WERI-Rb-1 (cell line): Measurements from ENCODE around the gene MAML2.

Experiments used
- DNase-seq: peaks from one replicate; pipeline ENCODE4 v3.0.0-alpha.2; 2020
- H3K27ac ChIP-seq: fragments of 250-450 bp; sonication (Bioruptor Pico); 2 replicates; pipeline ENCODE4 v1.5.1; 2020; ENCODE audit warnings: mild to moderate bottlenecking, moderate library complexity
- H3K27me3 ChIP-seq: fragments of 250-450 bp; sonication (Bioruptor Pico); 2 replicates; pipeline ENCODE4 v1.5.1; 2021; ENCODE audit warnings: mild to moderate bottlenecking, low read depth, moderate library complexity; ENCODE audit not compliant: insufficient read depth, severe bottlenecking
- H3K36me3 ChIP-seq: fragments of 250-450 bp; sonication (Bioruptor Pico); 2 replicates; pipeline ENCODE4 v1.5.1; 2020; ENCODE audit warnings: mild to moderate bottlenecking, moderate library complexity
- H3K4me3 ChIP-seq: 2 replicates; pipeline ENCODE4 v1.5.1; 2011; ENCODE audit warnings: low read depth, mild to moderate bottlenecking, control low read depth, low read length
- H3K9me3 ChIP-seq: fragments of 250-450 bp; sonication (Bioruptor Pico); 2 replicates; pipeline ENCODE4 v1.5.1; 2021; ENCODE audit warnings: mild to moderate bottlenecking, moderate library complexity; ENCODE audit not compliant: severe bottlenecking
- CTCF ChIP-seq: IDR thresholded peaks from 2 replicates; pipeline ENCODE4 v1.5.1; 2011; ENCODE audit warnings: low read depth, mild to moderate bottlenecking, control low read depth, inconsistent platforms, low read length

Gene MAML2

GRCh38 chr11:96303980-96304379, 39.0 kb downstream of the MAML2 start:
- Histone ChIP-seq H3K27me3 (no peaks in the 10 kb centered on the region), H3K27ac (no peak overlapping the region), H3K9me3 (no peaks in the 10 kb centered on the region), H3K36me3 (no peaks in the 10 kb centered on the region), H3K4me3 (no peak overlapping the region)
- DNase-seq, result no peak
- no peak for TF ChIP-seq CTCF

GRCh38 chr11:96303064-96303463, 39.9 kb downstream of the MAML2 start:
- Histone ChIP-seq H3K27me3 (no peaks in the 10 kb centered on the region), H3K9me3 (no peaks in the 10 kb centered on the region), H3K27ac (no peak overlapping the region), H3K36me3 (no peaks in the 10 kb centered on the region), H3K4me3 (no peak overlapping the region)
- no peak for DNase-seq
- TF ChIP-seq CTCF, result no peak

- no peak overlapping the region for H3K4me3 ChIP-seq
- no peaks in the 10 kb centered on the region for H3K36me3 ChIP-seq
- no peak for DNase-seq
- no peak overlapping the region for H3K27ac ChIP-seq
- no peak for TF ChIP-seq CTCF
- H3K27me3 ChIP-seq, result no peaks in the 10 kb centered on the region
- H3K9me3 ChIP-seq, result no peaks in the 10 kb centered on the region
These were observed 41.2 kb downstream of the MAML2 start for GRCh38 chr11:96301818-96302217.

- no peak overlapping the region for H3K4me3 ChIP-seq
- no peaks in the 10 kb centered on the region for H3K36me3 ChIP-seq
- no peak for TF ChIP-seq CTCF
- no peak overlapping the region for H3K27ac ChIP-seq
- DNase-seq, result no peak
- no peaks in the 10 kb centered on the region for H3K27me3 ChIP-seq
- no peaks in the 10 kb centered on the region for H3K9me3 ChIP-seq
These were observed 43.7 kb downstream of the MAML2 start for GRCh38 chr11:96299155-96299888.

GRCh38 chr11:96295369-96295768, 47.6 kb downstream of the MAML2 start:
- DNase-seq, result no peak
- no peak overlapping the region for H3K4me3 ChIP-seq
- H3K36me3 ChIP-seq, result no peaks in the 10 kb centered on the region
- no peak for TF ChIP-seq CTCF
- H3K27ac ChIP-seq, result no peak overlapping the region
- no peaks in the 10 kb centered on the region for H3K27me3 ChIP-seq
- no peaks in the 10 kb centered on the region for H3K9me3 ChIP-seq

GRCh38 chr11:96294289-96294688, 48.7 kb downstream of the MAML2 start:
- Histone ChIP-seq H3K9me3 (no peaks in the 10 kb centered on the region), H3K27ac (no peak overlapping the region), H3K4me3 (no peak overlapping the region), H3K27me3 (no peaks in the 10 kb centered on the region), H3K36me3 (no peaks in the 10 kb centered on the region)
- no peak for TF ChIP-seq CTCF
- DNase-seq, result no peak
